B cell (primary cell): Measurements from ENCODE around the gene REV1. TPM values are rescaled to one million over a fixed set of nuclear protein-coding genes. Genes with fewer than 3 reads are reported as not detected.
"Not testable (repeated sequence)": the region's sequence is repeated elsewhere in the genome, so short reads cannot be mapped to it uniquely, and the experiment has no call there.

Experiments
- ATAC-seq: fragments of 200-7000 bp; cut with Tn5 transposase; one replicate; pipeline ENCODE4 v1.10.0; 2021; ENCODE audit warnings: low read depth, mild to moderate bottlenecking, moderate number of reproducible peaks, moderate library complexity
- CTCF ChIA-PET: fragments of 350-600 bp; sonication (Branson Sonifier 250); formaldehyde crosslinking; loops from one replicate; lab custom pipeline; 2021; ENCODE audit warnings: antibody characterized with exemption, inconsistent platforms; lab: Charles Lee
- POLR2A ChIA-PET: fragments of 350-600 bp; sonication (Branson Sonifier 250); formaldehyde crosslinking; loops from one replicate; lab custom pipeline; 2021; ENCODE audit warnings: antibody characterized with exemption; lab: Charles Lee
- DNase-seq: peaks from one replicate; pipeline ENCODE4 v3.0.0; 2013
- H2AFZ ChIP-seq: 2 replicates; pipeline ENCODE4 v1.6.1; 2012; ENCODE audit warnings: mild to moderate bottlenecking, low read depth, low read length; ENCODE audit not compliant: insufficient read depth, poor library complexity, severe bottlenecking
- H3K27ac ChIP-seq, 2 donors: 1 replicate in 1 of 2; 2 replicates in 1 of 2; pipeline ENCODE4 v1.5.1; 2012 to 2013; ENCODE audit warnings: low read length in 2 of 2, mild to moderate bottlenecking in 2 of 2, moderate library complexity in 1 of 2
- H3K27me3 ChIP-seq, 4 experiments: fragments of 200-600 bp in 1 of 4; sonication (generic) in 1 of 4; replicated peaks in 1 of 4; 1 replicate in 2 of 4; 2 replicates in 2 of 4; pipeline versions ENCODE4 v1.6.1 to v1.7.0; 2013 to 2016; ENCODE audit warnings: low read length in 3 of 4, mild to moderate bottlenecking in 2 of 4, mixed read lengths in 1 of 4, moderate library complexity in 1 of 4; ENCODE audit not compliant: insufficient read depth in 4 of 4, control insufficient read depth in 3 of 4; ENCODE audit errors: control extremely low read depth in 1 of 4
- H3K36me3 ChIP-seq, 2 experiments: replicated peaks in 1 of 2; 1 replicate in 1 of 2; 2 replicates in 1 of 2; pipeline versions ENCODE4 v1.6.1 to v1.7.1; 2013; ENCODE audit warnings: low read length in 1 of 2; ENCODE audit not compliant: insufficient read depth in 2 of 2, control insufficient read depth in 1 of 2; ENCODE audit errors: control extremely low read depth in 1 of 2, extremely low read depth in 1 of 2
- H3K4me1 ChIP-seq, 2 donors: fragments of 200-600 bp in 1 of 2; sonication (generic) in 1 of 2; 1 replicate in 1 of 2; 2 replicates in 1 of 2; pipeline versions ENCODE4 v1.5.1 to v1.6.1; 2013 to 2017; ENCODE audit warnings: low read length in 2 of 2; ENCODE audit not compliant: control insufficient read depth in 2 of 2, insufficient read depth in 2 of 2
- H3K4me2 ChIP-seq: replicated peaks from 2 replicates; pipeline ENCODE3; 2012; ENCODE audit warnings: mild to moderate bottlenecking, low read depth, low read length; ENCODE audit not compliant: poor library complexity, severe bottlenecking
- H3K4me3 ChIP-seq, 5 experiments: fragments of 200-600 bp in 1 of 5; sonication (generic) in 1 of 5; 1 replicate in 3 of 5; 2 replicates in 2 of 5; pipeline versions ENCODE4 v1.5.1 to v1.7.0; 2011 to 2016; ENCODE audit warnings: low read length in 4 of 5, mild to moderate bottlenecking in 4 of 5, low read depth in 2 of 5, control low read depth in 1 of 5, moderate library complexity in 1 of 5; ENCODE audit not compliant: insufficient read depth in 1 of 5; ENCODE audit errors: control extremely low read depth in 1 of 5, extremely low read depth in 1 of 5
- H3K79me2 ChIP-seq: fragments of 200-600 bp; sonication (generic); one replicate; pipeline ENCODE4 v1.6.0; 2016; ENCODE audit warnings: low read length; ENCODE audit not compliant: control insufficient read depth, insufficient read depth
- H3K9ac ChIP-seq: fragments of 200-600 bp; sonication (generic); 2 replicates; pipeline ENCODE4 v1.6.1; 2017; ENCODE audit warnings: mild to moderate bottlenecking, low read length, moderate library complexity
- H3K9me3 ChIP-seq, 3 donors: one replicate each; pipeline versions ENCODE4 v1.6.1 to v1.7.1; 2013; ENCODE audit warnings: low read length in 2 of 3; ENCODE audit not compliant: control insufficient read depth in 2 of 3, insufficient read depth in 1 of 3; ENCODE audit errors: control extremely low read depth in 1 of 3
- H4K20me1 ChIP-seq: 2 replicates; pipeline ENCODE4 v1.6.0; 2012; ENCODE audit warnings: mild to moderate bottlenecking, low read length; ENCODE audit not compliant: insufficient read depth, control insufficient read depth, poor library complexity, severe bottlenecking
- H3K27ac Mint-ChIP-seq: one replicate; pipeline ENCODE4 v1.8.0; 2021; ENCODE audit warnings: mixed read lengths
- H3K27me3 Mint-ChIP-seq: one replicate; pipeline ENCODE4 v1.8.0; 2021; ENCODE audit warnings: mixed read lengths
- H3K4me1 Mint-ChIP-seq: one replicate; pipeline ENCODE4 v1.8.0; 2021; ENCODE audit warnings: mixed read lengths
- H3K4me3 Mint-ChIP-seq: one replicate; pipeline ENCODE4 v1.8.0; 2021; ENCODE audit warnings: mixed read lengths
- H3K9me3 Mint-ChIP-seq: one replicate; pipeline ENCODE4 v1.8.0; 2022; ENCODE audit warnings: mixed read lengths; ENCODE audit not compliant: insufficient read depth
- EZH2 ChIP-seq: IDR thresholded peaks from 2 replicates; pipeline ENCODE4 v1.6.1; 2012; ENCODE audit warnings: borderline replicate concordance, low read depth, mild to moderate bottlenecking, moderate library complexity, low read length; ENCODE audit not compliant: insufficient read depth, poor library complexity, severe bottlenecking
- WGBS: methylation state at CpG from one replicate; pipeline ENCODE4 v1.1.5; 2013; ENCODE audit warnings: missing lambda C conversion rate; ENCODE audit not compliant: insufficient coverage; 5-methylcytosine and 5-hydroxymethylcytosine counted together
- intact Hi-C: fragments of 100-400 bp; cut with micrococcal nuclease; formaldehyde crosslinking; loops from one replicate; pipeline ENCODE4 v1.10.0; 2022
- polyA plus RNA-seq: library from polyadenylated mRNA; depleted of rRNA; stranded (reverse); fragments of >200 nt; gene quantifications from 2 replicates; pipeline ENCODE4 v1.2.3, GENCODE V29; 2012
- total RNA-seq, 2 donors: library from RNA; stranded (reverse); fragments of 120-200 nt in 1 of 2; gene quantifications; 1 replicate in 1 of 2; 2 replicates in 1 of 2; pipeline versions ENCODE4 v1.2.3 to v1.2.4, GENCODE V29; 2013 to 2022
- TF ChIP-seq, protein P1 (sequence below): fragments of 200-600 bp; IDR thresholded peaks from one replicate; pipeline ENCODE4 v1.8.0; 2022; ENCODE audit warnings: antibody characterized with exemption, mild to moderate bottlenecking

Gene REV1
- total and polyA plus RNA-seq, 2 donors (not counting 1 experiment from before 2014, with no cell fraction given) = 25.4 to 70.5 TPM

DNA sequence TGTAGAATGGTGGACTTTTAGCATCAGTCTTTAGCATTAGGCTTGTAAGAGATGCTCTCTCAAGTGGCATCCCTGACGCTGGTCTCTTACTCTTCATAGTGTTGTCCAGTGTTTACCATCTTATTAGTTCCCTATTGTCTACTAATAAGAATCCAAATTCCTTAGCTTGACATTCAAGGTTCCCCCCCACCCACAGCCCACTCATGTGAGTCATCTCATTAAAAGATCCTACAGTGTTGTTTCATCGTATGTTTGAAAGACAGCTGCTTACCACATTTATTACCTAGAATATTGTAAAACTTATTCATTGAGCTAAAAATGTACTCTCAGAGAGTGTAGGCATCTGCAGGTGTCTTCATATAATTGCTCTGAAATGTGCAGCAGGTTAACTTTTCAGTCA lies 124.2 kb downstream of the REV1 start:
- H3K4me3 ChIP-seq = no peak overlapping the region
- no peak overlapping the region for H3K27ac ChIP-seq
- ChIA-PET CTCF (no interaction called here), POLR2A (interaction anchor here (0.6 to 0.7 kb wide), 2 partner anchors 30 to 78 kb away, joined by 3 to 4 read pairs; partner anchors contain the start of gene TXNDC9)
- H3K27me3 Mint-ChIP-seq = no peaks in the 10 kb centered on the region
- H3K9me3 Mint-ChIP-seq = no peaks in the 10 kb centered on the region
- H3K4me3 Mint-ChIP-seq = no peak overlapping the region
- intact Hi-C loops = no loop called here
- peaks cover 5% of the 10 kb centered on the region for H3K79me2 ChIP-seq
- H3K4me1 Mint-ChIP-seq = no peaks in the 10 kb centered on the region
- H2AFZ ChIP-seq = no peak overlapping the region
- ATAC-seq = no peak
- H3K36me3 ChIP-seq = peaks cover 22 to 73% of the 10 kb centered on the region in 2 experiments
- no peaks in the 10 kb centered on the region for H3K4me1 ChIP-seq
- H3K27me3 ChIP-seq = no peaks in the 10 kb centered on the region
- no peak overlapping the region for H3K9ac ChIP-seq
- WGBS = no CpG with 5 or more reads among the region's 2 CpGs
- H4K20me1 ChIP-seq = no peaks in the 10 kb centered on the region
- no peaks in the 10 kb centered on the region for H3K9me3 ChIP-seq
- no peak for DNase-seq
- no peak overlapping the region for H3K27ac Mint-ChIP-seq
- no peak overlapping the region for H3K4me2 ChIP-seq
- TF ChIP-seq, protein P1, sequence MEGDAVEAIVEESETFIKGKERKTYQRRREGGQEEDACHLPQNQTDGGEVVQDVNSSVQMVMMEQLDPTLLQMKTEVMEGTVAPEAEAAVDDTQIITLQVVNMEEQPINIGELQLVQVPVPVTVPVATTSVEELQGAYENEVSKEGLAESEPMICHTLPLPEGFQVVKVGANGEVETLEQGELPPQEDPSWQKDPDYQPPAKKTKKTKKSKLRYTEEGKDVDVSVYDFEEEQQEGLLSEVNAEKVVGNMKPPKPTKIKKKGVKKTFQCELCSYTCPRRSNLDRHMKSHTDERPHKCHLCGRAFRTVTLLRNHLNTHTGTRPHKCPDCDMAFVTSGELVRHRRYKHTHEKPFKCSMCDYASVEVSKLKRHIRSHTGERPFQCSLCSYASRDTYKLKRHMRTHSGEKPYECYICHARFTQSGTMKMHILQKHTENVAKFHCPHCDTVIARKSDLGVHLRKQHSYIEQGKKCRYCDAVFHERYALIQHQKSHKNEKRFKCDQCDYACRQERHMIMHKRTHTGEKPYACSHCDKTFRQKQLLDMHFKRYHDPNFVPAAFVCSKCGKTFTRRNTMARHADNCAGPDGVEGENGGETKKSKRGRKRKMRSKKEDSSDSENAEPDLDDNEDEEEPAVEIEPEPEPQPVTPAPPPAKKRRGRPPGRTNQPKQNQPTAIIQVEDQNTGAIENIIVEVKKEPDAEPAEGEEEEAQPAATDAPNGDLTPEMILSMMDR = no peak
- no peak for TF ChIP-seq EZH2

DNA sequence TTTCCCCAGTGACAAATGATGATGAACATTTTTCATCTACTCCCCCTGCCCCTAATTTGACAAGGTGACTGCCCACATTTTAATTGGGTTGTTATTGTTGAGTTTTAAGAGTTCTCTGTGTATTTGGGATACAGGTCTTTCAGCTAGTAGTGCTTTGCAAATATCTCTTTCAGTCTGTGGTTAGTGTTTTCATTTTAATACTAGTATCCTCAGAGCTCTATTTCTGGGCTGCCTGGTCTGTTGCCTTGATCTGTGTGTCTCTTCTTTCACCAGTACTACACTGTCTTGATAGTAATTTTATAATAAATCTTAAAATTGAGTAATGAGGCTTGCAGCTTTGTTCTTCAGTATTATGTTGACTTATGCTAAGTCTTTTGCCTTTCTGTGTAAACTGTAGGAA lies 133.0 kb downstream of the REV1 start:
- no peak overlapping the region for H3K4me3 Mint-ChIP-seq
- no peaks in the 10 kb centered on the region for H3K9me3 ChIP-seq
- H3K27ac Mint-ChIP-seq = no peak overlapping the region
- H3K4me1 ChIP-seq = peaks cover 13 to 18% of the 10 kb centered on the region in 2 donors
- H3K27ac ChIP-seq = no peak overlapping the region
- no peaks in the 10 kb centered on the region for H3K9me3 Mint-ChIP-seq
- H3K4me2 ChIP-seq = no peak overlapping the region
- H2AFZ ChIP-seq = no peak overlapping the region
- ChIA-PET CTCF (no interaction called here), POLR2A (interaction anchor here (0.5 kb wide), 1 partner anchor 126 kb away, joined by 4 read pairs; no protein-coding TSS in a partner anchor)
- H3K4me1 Mint-ChIP-seq = peaks cover 34% of the 10 kb centered on the region
- intact Hi-C loops = no loop called here
- no peak for DNase-seq
- no peak overlapping the region for H3K9ac ChIP-seq
- no peaks in the 10 kb centered on the region for H3K27me3 Mint-ChIP-seq
- H3K4me3 ChIP-seq = no peak overlapping the region
- peaks cover 6 to 10% of the 10 kb centered on the region in 2 experiments for H3K36me3 ChIP-seq
- H3K27me3 ChIP-seq = no peaks in the 10 kb centered on the region
- H4K20me1 ChIP-seq = peaks cover 38% of the 10 kb centered on the region
- peaks cover 76% of the 10 kb centered on the region for H3K79me2 ChIP-seq
- no peak for ATAC-seq
- TF ChIP-seq EZH2 = no peak
- TF ChIP-seq, protein P1 = no peak

DNA sequence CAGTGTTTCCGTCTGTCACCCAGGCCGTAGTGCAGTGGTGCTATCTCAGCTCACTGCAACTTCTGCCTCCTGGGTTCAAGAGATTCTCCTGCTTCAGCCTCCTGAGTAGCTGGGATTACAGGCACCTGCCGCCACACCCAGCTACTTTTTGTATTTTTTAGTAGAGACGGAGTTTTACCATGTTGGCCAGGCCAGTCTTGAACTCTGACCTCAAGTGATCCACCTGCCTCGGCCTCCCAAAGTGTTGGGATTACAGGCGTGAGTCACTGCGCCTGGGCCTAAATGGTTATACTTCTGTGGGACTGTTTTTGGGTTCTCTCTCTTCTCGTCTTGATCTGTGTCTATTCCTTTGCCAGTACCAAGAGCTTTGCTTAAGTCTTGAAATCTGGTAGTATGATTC lies 135.0 kb downstream of the REV1 start:
- H3K4me3 ChIP-seq, intact Hi-C loops, H3K9ac ChIP-seq, H2AFZ ChIP-seq, H3K27me3 Mint-ChIP-seq, POLR2A ChIA-PET, H3K27ac Mint-ChIP-seq, H3K9me3 Mint-ChIP-seq, H3K27me3 ChIP-seq, ATAC-seq, H3K27ac ChIP-seq, CTCF ChIA-PET, H3K9me3 ChIP-seq, DNase-seq, H3K4me3 Mint-ChIP-seq, H3K4me2 ChIP-seq, H3K36me3 ChIP-seq: not testable (repeated sequence)
- WGBS = 98% methylated on average over 5 of the region's 8 CpGs
- Histone ChIP-seq H3K79me2 (peaks cover 89% of the 10 kb centered on the region), H3K4me1 (peaks cover 13 to 31% of the 10 kb centered on the region in 2 donors), H4K20me1 (peaks cover 45% of the 10 kb centered on the region)
- peaks cover 50% of the 10 kb centered on the region for H3K4me1 Mint-ChIP-seq
